Natural killer cell (primary cell): ENCODE results near the gene PDE6G. TPM values are rescaled to one million over a fixed set of nuclear protein-coding genes. Genes with fewer than 3 reads are reported as not detected.
A peak's percentile ranks its signal among the peaks of the same experiment; 100 is the strongest.

Source experiments
- ATAC-seq, 3 donors: fragments of 150-1000 bp in 2 of 3; fragments of 200-7000 bp in 1 of 3; cut with Tn5 transposase; 1 replicate in 1 of 3; 2 replicates in 2 of 3; pipeline ENCODE4 v1.10.0; 2021; ENCODE audit warnings: mild to moderate bottlenecking in 2 of 3, moderate library complexity in 2 of 3
- DNase-seq, 2 donors: peaks; one replicate each; pipeline versions ENCODE4 v3.0.0 to v3.0.0-alpha.2; 2013 to 2021; ENCODE audit warnings: mixed read lengths in 1 of 2
- H3K27ac ChIP-seq: one replicate; pipeline ENCODE4 v1.5.1; 2013; ENCODE audit warnings: mild to moderate bottlenecking, low read length
- H3K27me3 ChIP-seq: one replicate; pipeline ENCODE4 v1.6.1; 2013; ENCODE audit warnings: low read length; ENCODE audit not compliant: control insufficient read depth, insufficient read depth
- H3K36me3 ChIP-seq: one replicate; pipeline ENCODE4 v1.6.1; 2013; ENCODE audit warnings: low read length; ENCODE audit not compliant: control insufficient read depth, insufficient read depth
- H3K4me1 ChIP-seq: one replicate; pipeline ENCODE4 v1.6.1; 2013; ENCODE audit warnings: low read length; ENCODE audit not compliant: control insufficient read depth, insufficient read depth
- H3K4me3 ChIP-seq: one replicate; pipeline ENCODE4 v1.5.1; 2013; ENCODE audit warnings: low read length
- H3K9me3 ChIP-seq: one replicate; pipeline ENCODE4 v1.6.1; 2013; ENCODE audit warnings: low read length; ENCODE audit not compliant: control insufficient read depth, insufficient read depth
- H3K27ac Mint-ChIP-seq, 2 donors: one replicate each; pipeline ENCODE4 v1.8.0; 2022; ENCODE audit warnings: mild to moderate bottlenecking in 2 of 2, mixed read lengths in 2 of 2, moderate library complexity in 1 of 2
- H3K27me3 Mint-ChIP-seq, 2 donors: one replicate each; pipeline ENCODE4 v1.8.0; 2022; ENCODE audit warnings: low read depth in 2 of 2, mixed read lengths in 2 of 2
- H3K36me3 Mint-ChIP-seq: one replicate; pipeline ENCODE4 v1.8.0; 2022; ENCODE audit warnings: mixed read lengths
- H3K4me1 Mint-ChIP-seq, 2 donors: one replicate each; pipeline ENCODE4 v1.8.0; 2022; ENCODE audit warnings: mixed read lengths in 2 of 2
- H3K4me3 Mint-ChIP-seq: one replicate; pipeline ENCODE4 v1.8.0; 2022; ENCODE audit warnings: mild to moderate bottlenecking, moderate library complexity, mixed read lengths
- H3K9me3 Mint-ChIP-seq, 2 donors: one replicate each; pipeline ENCODE4 v1.8.0; 2022; ENCODE audit warnings: mixed read lengths in 2 of 2
- WGBS: methylation state at CpG from one replicate; pipeline ENCODE4 v1.1.7; 2013; ENCODE audit warnings: missing lambda C conversion rate; ENCODE audit not compliant: insufficient coverage; 5-methylcytosine and 5-hydroxymethylcytosine counted together
- intact Hi-C: fragments of 100-400 bp; cut with micrococcal nuclease; formaldehyde crosslinking; loops from one replicate; pipeline ENCODE4 v1.14.2; 2022
- total RNA-seq, 4 donors: library from RNA; stranded (reverse); fragments of 120-200 nt in 1 of 4; gene quantifications; one replicate each; pipeline versions ENCODE4 v1.2.3 to v1.2.4, GENCODE V29; 2013 to 2022
- TF ChIP-seq, protein P1 (sequence below): fragments of 200-600 bp; IDR thresholded peaks from one replicate; pipeline ENCODE4 v1.8.0; 2022; ENCODE audit warnings: antibody characterized with exemption

PDE6G gene
- total RNA-seq, 3 donors from 2014 or later (not counting 1 experiment from before 2014, with no cell fraction given), result 21.9 to 42.8 (median 26.6) TPM

DNA sequence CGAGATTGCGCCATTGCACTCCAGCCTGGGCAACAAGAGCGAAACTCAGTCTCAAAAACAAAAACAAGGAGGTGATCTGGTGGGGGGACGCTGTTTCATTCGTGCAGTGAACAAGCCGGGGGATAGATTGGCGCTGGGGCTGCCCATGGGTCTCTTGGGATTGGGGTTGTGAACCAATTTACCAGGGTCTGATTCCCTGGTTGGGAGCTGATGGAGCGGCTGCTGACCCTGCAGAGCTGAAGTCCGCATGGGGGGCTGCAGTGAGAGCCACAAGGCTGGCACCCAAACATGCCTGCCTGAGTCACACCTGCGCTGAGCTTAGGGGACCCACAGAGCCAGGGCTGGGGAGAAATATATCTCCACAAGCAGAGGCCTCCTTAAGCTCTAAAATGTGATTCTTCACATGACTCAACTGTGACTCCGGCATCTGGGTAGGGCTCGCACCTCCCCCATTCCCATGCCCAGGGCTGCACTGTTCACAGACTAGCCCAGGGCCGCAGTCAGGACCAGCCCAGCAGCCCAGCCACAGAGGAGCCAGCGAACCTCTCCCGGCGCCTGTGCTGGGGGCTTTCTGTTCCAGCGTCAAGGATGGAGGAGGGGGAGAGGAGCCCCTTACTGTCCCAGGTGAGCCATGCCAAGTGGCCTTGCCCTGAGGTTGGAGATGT lies 14.4 kb downstream of the PDE6G start:
- TF ChIP-seq, protein P1, sequence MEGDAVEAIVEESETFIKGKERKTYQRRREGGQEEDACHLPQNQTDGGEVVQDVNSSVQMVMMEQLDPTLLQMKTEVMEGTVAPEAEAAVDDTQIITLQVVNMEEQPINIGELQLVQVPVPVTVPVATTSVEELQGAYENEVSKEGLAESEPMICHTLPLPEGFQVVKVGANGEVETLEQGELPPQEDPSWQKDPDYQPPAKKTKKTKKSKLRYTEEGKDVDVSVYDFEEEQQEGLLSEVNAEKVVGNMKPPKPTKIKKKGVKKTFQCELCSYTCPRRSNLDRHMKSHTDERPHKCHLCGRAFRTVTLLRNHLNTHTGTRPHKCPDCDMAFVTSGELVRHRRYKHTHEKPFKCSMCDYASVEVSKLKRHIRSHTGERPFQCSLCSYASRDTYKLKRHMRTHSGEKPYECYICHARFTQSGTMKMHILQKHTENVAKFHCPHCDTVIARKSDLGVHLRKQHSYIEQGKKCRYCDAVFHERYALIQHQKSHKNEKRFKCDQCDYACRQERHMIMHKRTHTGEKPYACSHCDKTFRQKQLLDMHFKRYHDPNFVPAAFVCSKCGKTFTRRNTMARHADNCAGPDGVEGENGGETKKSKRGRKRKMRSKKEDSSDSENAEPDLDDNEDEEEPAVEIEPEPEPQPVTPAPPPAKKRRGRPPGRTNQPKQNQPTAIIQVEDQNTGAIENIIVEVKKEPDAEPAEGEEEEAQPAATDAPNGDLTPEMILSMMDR, result no peak
- intact Hi-C loops, result no loop called here
- Mint-ChIP-seq H3K36me3 (no peaks in the 10 kb centered on the region), H3K4me3 (no peak overlapping the region), H3K4me1 (no peaks in the 10 kb centered on the region), H3K9me3 (no peaks in the 10 kb centered on the region), H3K27ac (no peak overlapping the region), H3K27me3 (no peaks in the 10 kb centered on the region)
- H3K4me1 ChIP-seq, result peaks cover 6% of the 10 kb centered on the region
- H3K27ac ChIP-seq, result no peak overlapping the region
- ATAC-seq (no peak), DNase-seq (no peak)
- H3K4me3 ChIP-seq, result no peak overlapping the region
- WGBS, result 89% methylated on average over 17 of the region's 17 CpGs
- H3K9me3 ChIP-seq, result no peaks in the 10 kb centered on the region
- H3K27me3 ChIP-seq, result no peaks in the 10 kb centered on the region
- no peaks in the 10 kb centered on the region for H3K36me3 ChIP-seq

DNA sequence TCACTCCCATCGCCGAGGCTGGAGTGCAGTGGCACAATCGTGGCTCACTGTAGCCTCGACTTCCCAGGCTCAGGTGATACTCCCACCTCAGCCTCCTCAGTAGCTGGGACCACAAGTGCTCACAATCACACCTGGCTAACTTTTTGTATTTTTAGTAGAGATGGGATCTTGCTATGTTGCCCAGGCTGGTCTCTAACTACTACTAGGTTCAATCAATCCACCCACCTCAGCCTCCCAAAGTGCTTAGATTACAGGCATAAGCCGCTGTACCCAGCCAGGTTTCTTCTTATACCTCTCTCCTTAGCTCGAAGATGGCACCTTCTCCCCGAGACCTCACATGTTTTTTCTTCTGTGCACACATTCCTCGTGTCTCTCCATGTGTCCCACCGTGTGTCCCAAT lies 16.3 kb downstream of the PDE6G start:
- 93% methylated on average over 9 of the region's 9 CpGs for WGBS
- H3K27me3 Mint-ChIP-seq, result no peaks in the 10 kb centered on the region
- no peak for ATAC-seq

DNA sequence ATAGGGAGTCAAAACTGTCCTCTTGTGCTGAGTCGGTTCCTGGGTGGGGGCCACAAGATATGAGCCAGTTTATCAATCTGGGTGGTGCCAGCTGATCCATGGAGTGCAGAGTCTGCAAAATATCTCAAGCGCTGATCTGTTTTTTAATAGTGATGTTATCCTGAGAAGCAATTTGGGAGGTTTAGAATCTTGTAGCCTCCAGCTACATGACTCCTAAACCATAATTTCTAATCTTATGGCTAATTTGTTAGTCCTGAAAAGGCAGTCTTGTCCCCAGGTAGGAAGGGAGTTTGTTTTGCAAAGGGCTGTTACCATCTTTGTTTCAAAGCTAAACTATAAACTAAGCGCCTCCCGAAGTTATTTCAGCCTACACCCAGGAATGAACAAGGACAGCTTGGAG lies 17.7 kb downstream of the PDE6G start:
- H3K4me1 ChIP-seq, result peaks cover 20% of the 10 kb centered on the region
- ATAC-seq, result no peak
- no peak overlapping the region for H3K4me3 ChIP-seq
- Mint-ChIP-seq H3K9me3 (no peaks in the 10 kb centered on the region), H3K4me1 (peaks cover 9 to 12% of the 10 kb centered on the region in 2 donors), H3K27me3 (no peaks in the 10 kb centered on the region), H3K4me3 (peak overlapping the region; percentile 35), H3K27ac (no peak overlapping the region), H3K36me3 (no peaks in the 10 kb centered on the region)
- no peak overlapping the region for H3K27ac ChIP-seq
- 90% methylated on average over 3 of the region's 4 CpGs for WGBS
- no peaks in the 10 kb centered on the region for H3K27me3 ChIP-seq
- DNase-seq, result no peak
- no peaks in the 10 kb centered on the region for H3K9me3 ChIP-seq
- intact Hi-C loops, result no loop called here
- TF ChIP-seq, protein P1, result no peak
- no peaks in the 10 kb centered on the region for H3K36me3 ChIP-seq

More for the DNA sequence above, 16.3 kb downstream of the PDE6G start:
- H3K4me3 ChIP-seq, result no peak overlapping the region
- Mint-ChIP-seq H3K4me1 (peaks cover 9 to 12% of the 10 kb centered on the region in 2 donors), H3K27ac (no peak overlapping the region), H3K4me3 (no peak overlapping the region), H3K36me3 (no peaks in the 10 kb centered on the region), H3K9me3 (no peaks in the 10 kb centered on the region)
- intact Hi-C loops, result no loop called here
- peaks cover 20% of the 10 kb centered on the region for H3K4me1 ChIP-seq
- H3K27me3 ChIP-seq, result no peaks in the 10 kb centered on the region
- no peaks in the 10 kb centered on the region for H3K9me3 ChIP-seq
- no peak for DNase-seq
- no peaks in the 10 kb centered on the region for H3K36me3 ChIP-seq
- H3K27ac ChIP-seq, result no peak overlapping the region
- TF ChIP-seq, protein P1, result no peak
